Thyroid gland (tissue), 4 donors: ENCODE results near the gene LOC101059915.

Source experiments
- POLR2A ChIP-seq, 2 donors: fragments of 450-650 bp; IDR thresholded peaks; one replicate each; pipeline ENCODE4 v1.6.1; 2017; ENCODE audit warnings: antibody characterized with exemption in 2 of 2, mild to moderate bottlenecking in 2 of 2, moderate library complexity in 1 of 2
- TF ChIP-seq, protein P1 (sequence below), 6 experiments: fragments of 200-600 bp in 3 of 6; fragments of 450-650 bp in 3 of 6; sonication (generic) in 3 of 6; IDR thresholded peaks; one replicate each; pipeline ENCODE4 v1.5.1; 2016 to 2019; ENCODE audit warnings: antibody characterized with exemption in 6 of 6, mild to moderate bottlenecking in 2 of 6, inconsistent platforms in 1 of 6, moderate library complexity in 1 of 6

DNA sequence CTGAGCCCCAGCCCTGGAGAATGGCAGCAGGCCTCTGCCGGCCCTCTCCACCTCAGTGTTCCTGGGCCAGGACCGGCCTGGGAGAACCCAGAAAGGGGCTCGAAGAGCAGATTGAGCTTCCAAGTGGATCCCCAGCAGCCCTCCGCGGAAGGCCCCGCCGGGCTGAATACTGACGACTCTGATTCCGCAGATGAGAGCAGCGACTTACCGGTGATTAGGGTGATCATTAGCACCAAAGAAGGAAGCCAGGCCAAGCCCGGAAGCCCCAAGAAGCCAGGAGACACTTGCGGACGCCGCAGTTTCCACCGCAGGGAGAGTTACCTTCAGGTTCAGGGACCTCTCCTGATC is 876 bp downstream of the LOC101059915 start:
- TF ChIP-seq POLR2A (IDR thresholded peaks at IDR 0.05): no peak
- TF ChIP-seq, protein P1, sequence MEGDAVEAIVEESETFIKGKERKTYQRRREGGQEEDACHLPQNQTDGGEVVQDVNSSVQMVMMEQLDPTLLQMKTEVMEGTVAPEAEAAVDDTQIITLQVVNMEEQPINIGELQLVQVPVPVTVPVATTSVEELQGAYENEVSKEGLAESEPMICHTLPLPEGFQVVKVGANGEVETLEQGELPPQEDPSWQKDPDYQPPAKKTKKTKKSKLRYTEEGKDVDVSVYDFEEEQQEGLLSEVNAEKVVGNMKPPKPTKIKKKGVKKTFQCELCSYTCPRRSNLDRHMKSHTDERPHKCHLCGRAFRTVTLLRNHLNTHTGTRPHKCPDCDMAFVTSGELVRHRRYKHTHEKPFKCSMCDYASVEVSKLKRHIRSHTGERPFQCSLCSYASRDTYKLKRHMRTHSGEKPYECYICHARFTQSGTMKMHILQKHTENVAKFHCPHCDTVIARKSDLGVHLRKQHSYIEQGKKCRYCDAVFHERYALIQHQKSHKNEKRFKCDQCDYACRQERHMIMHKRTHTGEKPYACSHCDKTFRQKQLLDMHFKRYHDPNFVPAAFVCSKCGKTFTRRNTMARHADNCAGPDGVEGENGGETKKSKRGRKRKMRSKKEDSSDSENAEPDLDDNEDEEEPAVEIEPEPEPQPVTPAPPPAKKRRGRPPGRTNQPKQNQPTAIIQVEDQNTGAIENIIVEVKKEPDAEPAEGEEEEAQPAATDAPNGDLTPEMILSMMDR (IDR thresholded peaks at IDR 0.05): no peak
